HCT116 (cell line): ENCODE results near the gene GPR39. TPM values are rescaled to one million over a fixed set of nuclear protein-coding genes. Genes with fewer than 3 reads are reported as not detected.

Experiments
- ATAC-seq: fragments of 200-7000 bp; cut with Tn5 transposase; 2 replicates; pipeline ENCODE4 v1.9.1; 2020; ENCODE audit warnings: mild to moderate bottlenecking, moderate library complexity
- BruUV-seq: library from RNA; stranded (reverse); fragments of 400-500 nt; replicated peaks from 2 replicates; lab custom pipeline; 2021; lab: Mats Ljungman, UMichigan
- CTCF ChIA-PET: fragments of 300-600 bp; sonication (Branson Sonifier 250); formaldehyde crosslinking; loops from one replicate; lab custom pipeline; 2021; ENCODE audit warnings: antibody characterized with exemption; lab: Charles Lee
- POLR2A ChIA-PET: fragments of 300-600, 350-600 bp; sonication (Branson Sonifier 250); formaldehyde crosslinking; loops from one replicate; lab custom pipeline; 2021; ENCODE audit warnings: antibody characterized with exemption; lab: Charles Lee
- RAD21 ChIA-PET, 2 experiments: fragments of 300-600 bp; sonication (Branson Sonifier 250); formaldehyde crosslinking; loops; one replicate each; lab custom pipeline; 2023; ENCODE audit warnings: low total read pairs in 2 of 2; ENCODE audit not compliant: uncharacterized antibody in 2 of 2, unreplicated experiment in 2 of 2, low non-redundant PET in 1 of 2; lab: Charles Lee
- DNase-seq: peaks from one replicate; pipeline ENCODE4 v3.0.0-alpha.2; 2010; ENCODE audit warnings: low read depth, low spot score
- H2AFZ ChIP-seq: fragments of 200-600 bp; shearing (Covaris generic), sonication (generic); 2 replicates; pipeline ENCODE4 v1.6.1; 2017; ENCODE audit warnings: low read depth, mixed run types, mixed read lengths, antibody characterized with exemption, low read length; ENCODE audit not compliant: poor library complexity, severe bottlenecking
- H3K27ac ChIP-seq: 2 replicates; pipeline ENCODE4 v1.5.1; 2012; ENCODE audit warnings: low read depth, low read length
- H3K27me3 ChIP-seq: fragments of 200-600 bp; sonication (generic); 2 replicates; pipeline ENCODE4 v1.6.1; 2016; ENCODE audit warnings: mixed run types, low read length, mixed read lengths; ENCODE audit not compliant: insufficient read depth
- H3K36me3 ChIP-seq, 2 experiments: fragments of 200-500 bp in 1 of 2; fragments of 200-600 bp in 1 of 2; sonication (Bioruptor generic) in 1 of 2; sonication (generic) in 1 of 2; 2 replicates each; pipeline versions ENCODE4 v1.5.1 to v1.6.1; 2014 to 2016; ENCODE audit warnings: low read length in 2 of 2, inconsistent platforms in 1 of 2, mixed read lengths in 1 of 2, mixed run types in 1 of 2; ENCODE audit not compliant: insufficient read depth in 2 of 2, control insufficient read depth in 1 of 2
- H3K4me1 ChIP-seq, 2 experiments: fragments of 200-600 bp in 1 of 2; sonication (generic) in 1 of 2; 2 replicates each; pipeline versions ENCODE4 v1.5.1 to v1.6.1; 2012 to 2017; ENCODE audit warnings: low read length in 2 of 2, inconsistent platforms in 1 of 2, mild to moderate bottlenecking in 1 of 2, mixed read lengths in 1 of 2, mixed run types in 1 of 2, moderate library complexity in 1 of 2; ENCODE audit not compliant: insufficient read depth in 2 of 2, control insufficient read depth in 1 of 2
- H3K4me2 ChIP-seq: fragments of 200-600 bp; sonication (generic); 2 replicates; pipeline ENCODE4 v1.6.1; 2017; ENCODE audit warnings: mixed run types, low read length, mixed read lengths
- H3K4me3 ChIP-seq, 2 experiments: fragments of 200-600 bp in 1 of 2; sonication (generic) in 1 of 2; replicated peaks in 1 of 2; 2 replicates each; pipeline ENCODE4 v1.5.1; 2011 to 2016; ENCODE audit warnings: low read length in 2 of 2, control low read depth in 1 of 2, low read depth in 1 of 2, mild to moderate bottlenecking in 1 of 2, mixed read lengths in 1 of 2, mixed run types in 1 of 2
- H3K79me2 ChIP-seq: fragments of 200-600 bp; sonication (generic); 2 replicates; pipeline ENCODE4 v1.6.1; 2017; ENCODE audit warnings: mild to moderate bottlenecking, mixed run types, low read length, moderate library complexity, mixed read lengths; ENCODE audit not compliant: insufficient read depth
- H3K9ac ChIP-seq: fragments of 200-600 bp; sonication (generic); 2 replicates; pipeline ENCODE4 v1.6.1; 2016; ENCODE audit warnings: low read length, mixed read lengths
- H3K9me2 ChIP-seq: fragments of 200-600 bp; sonication (generic), shearing (Covaris generic); 2 replicates; pipeline ENCODE4 v1.6.1; 2017; ENCODE audit warnings: mixed run types, mild to moderate bottlenecking, moderate library complexity; ENCODE audit not compliant: insufficient read depth
- H3K9me3 ChIP-seq, 2 experiments: fragments of 200-500 bp in 1 of 2; fragments of 200-600 bp in 1 of 2; sonication (Bioruptor generic) in 1 of 2; sonication (generic) in 1 of 2; 2 replicates each; pipeline ENCODE4 v1.6.1; 2014 to 2017; ENCODE audit warnings: low read length in 2 of 2, mixed read lengths in 2 of 2, inconsistent platforms in 1 of 2, low read depth in 1 of 2, mild to moderate bottlenecking in 1 of 2, mixed run types in 1 of 2, moderate library complexity in 1 of 2; ENCODE audit not compliant: control insufficient read depth in 1 of 2, insufficient read depth in 1 of 2
- H4K20me1 ChIP-seq: fragments of 200-600 bp; sonication (generic), shearing (Covaris generic); 2 replicates; pipeline ENCODE4 v1.6.1; 2017; ENCODE audit warnings: mixed run types, mild to moderate bottlenecking, moderate library complexity; ENCODE audit not compliant: insufficient read depth
- ATF3 ChIP-seq: IDR thresholded peaks from 2 replicates; pipeline ENCODE4 v1.6.1; 2012
- CBX3 ChIP-seq: IDR thresholded peaks from 2 replicates; pipeline ENCODE4 v1.6.1; 2012; ENCODE audit warnings: low read depth
- CEBPB ChIP-seq: IDR thresholded peaks from 2 replicates; pipeline ENCODE4 v1.6.1; 2012; ENCODE audit warnings: low read depth
- CTCF ChIP-seq, 3 experiments: fragments of 200-600 bp in 1 of 3; sonication (generic) in 1 of 3; IDR thresholded peaks in 2 of 3; conservative IDR thresholded peaks in 1 of 3; 2 replicates each; pipeline ENCODE4 v1.5.1; 2012 to 2017; ENCODE audit warnings: low read depth in 2 of 3, low read length in 2 of 3, antibody characterized with exemption in 1 of 3, borderline replicate concordance in 1 of 3, control low read depth in 1 of 3, mild to moderate bottlenecking in 1 of 3, mixed read lengths in 1 of 3, mixed run types in 1 of 3, moderate library complexity in 1 of 3; ENCODE audit not compliant: insufficient read depth in 1 of 3
- ELF1 ChIP-seq: IDR thresholded peaks from 2 replicates; pipeline ENCODE4 v1.6.1; 2012; ENCODE audit warnings: low read depth, borderline replicate concordance
- EZH2 ChIP-seq: fragments of 200-600 bp; sonication (generic); IDR thresholded peaks from 2 replicates; pipeline ENCODE4 v1.6.1; 2017; ENCODE audit warnings: antibody characterized with exemption, mixed run types
- FOSL1 ChIP-seq: IDR thresholded peaks from 2 replicates; pipeline ENCODE4 v1.6.1; 2012; ENCODE audit warnings: low read depth
- JUND ChIP-seq: IDR thresholded peaks from 2 replicates; pipeline ENCODE4 v1.6.1; 2012
- MAX ChIP-seq: IDR thresholded peaks from 2 replicates; pipeline ENCODE4 v1.6.1; 2012
- POLR2A ChIP-seq: IDR thresholded peaks from 2 replicates; pipeline ENCODE4 v1.7.0; 2011; ENCODE audit warnings: borderline replicate concordance; ENCODE audit not compliant: insufficient read depth, insufficient read length; ENCODE audit errors: extremely low read depth
- POLR2AphosphoS5 ChIP-seq: IDR thresholded peaks from 2 replicates; pipeline ENCODE4 v1.6.1; 2011; ENCODE audit warnings: mild to moderate bottlenecking, low read depth, low read length, moderate library complexity
- RAD21 ChIP-seq: IDR thresholded peaks from 2 replicates; pipeline ENCODE4 v1.6.1; 2012; ENCODE audit warnings: low read depth, mild to moderate bottlenecking
- REST ChIP-seq: IDR thresholded peaks from 2 replicates; pipeline ENCODE4 v1.6.1; 2012; ENCODE audit warnings: low read depth
- SIN3A ChIP-seq: IDR thresholded peaks from 2 replicates; pipeline ENCODE4 v1.6.1; 2012; ENCODE audit warnings: low read depth
- TCF7L2 ChIP-seq: IDR thresholded peaks from 2 replicates; pipeline ENCODE4 v1.7.0; 2011; ENCODE audit warnings: borderline replicate concordance, inconsistent platforms; ENCODE audit not compliant: insufficient read depth, insufficient read length; ENCODE audit errors: extremely low read depth
- YY1 ChIP-seq: IDR thresholded peaks from 2 replicates; pipeline ENCODE4 v1.6.1; 2011; ENCODE audit warnings: low read length, low read depth, moderate library complexity, mild to moderate bottlenecking; ENCODE audit not compliant: insufficient replicate concordance; ENCODE audit errors: extremely low read depth
- ZBTB33 ChIP-seq: IDR thresholded peaks from 2 replicates; pipeline ENCODE4 v1.6.1; 2011; ENCODE audit warnings: mild to moderate bottlenecking, low read length, moderate library complexity; ENCODE audit not compliant: insufficient replicate concordance; ENCODE audit errors: extremely low read depth
- ZFX ChIP-seq: fragments of 450-650 bp; IDR thresholded peaks from 2 replicates; pipeline ENCODE4 v1.6.1; 2017
- ZNF274 ChIP-seq: fragments of 200-500 bp; sonication (Bioruptor generic); IDR thresholded peaks from 2 replicates; pipeline ENCODE4 v1.6.1; 2014; ENCODE audit warnings: mild to moderate bottlenecking, low read depth, low read length, inconsistent platforms
- intact Hi-C: fragments of 100-400 bp; cut with micrococcal nuclease; formaldehyde crosslinking; loops from 2 replicates; pipeline ENCODE4 v1.10.0; 2022
- total RNA-seq: library from RNA; stranded (reverse); gene quantifications from one replicate; pipeline ENCODE4 v1.2.1, GENCODE V29; 2021; ENCODE audit not compliant: unreplicated experiment

Gene GPR39
- total RNA-seq, 1 experiment from 2014 or later, result 5.1 TPM

GRCh38 chr2:132652474-132652873, 235.9 kb downstream of the GPR39 start:
- H4K20me1 ChIP-seq, result no peaks in the 10 kb centered on the region
- H3K27ac ChIP-seq, result no peak overlapping the region
- no peak overlapping the region for H3K9ac ChIP-seq
- no peak for ATAC-seq
- H3K4me1 ChIP-seq, result no peaks in the 10 kb centered on the region
- H3K36me3 ChIP-seq, result no peaks in the 10 kb centered on the region
- H3K27me3 ChIP-seq, result peaks cover 2% of the 10 kb centered on the region; the same call in 1 of the 2 replicates
- no peak overlapping the region for H3K4me2 ChIP-seq
- no peak for DNase-seq
- CTCF ChIA-PET, result no interaction called here
- BruUV-seq, result no TSS peak
- POLR2A ChIA-PET, result no interaction called here
- H3K4me3 ChIP-seq, result no peak overlapping the region
- TF ChIP-seq YY1 (no peak), TCF7L2 (no peak), REST (no peak), ATF3 (no peak), ZBTB33 (no peak), EZH2 (no peak), ELF1 (no peak), MAX (no peak), CTCF (IDR thresholded peaks at IDR 0.05 in 2 of 3, conservative IDR thresholded peaks at IDR 0.05 in 1 of 3; ENCODE audit: borderline replicate concordance in 1 of 3, insufficient read depth in 1 of 3, low read depth in 2 of 3, low read length in 2 of 3) (no peak), ZNF274 (no peak), RAD21 (no peak), JUND (no peak), POLR2A (no peak), POLR2AphosphoS5 (no peak), SIN3A (no peak), FOSL1 (no peak), CEBPB (no peak), ZFX (no peak), CBX3 (no peak)
- RAD21 ChIA-PET, result no interaction called here
- no peak overlapping the region for H2AFZ ChIP-seq
- no peaks in the 10 kb centered on the region for H3K79me2 ChIP-seq
- no peaks in the 10 kb centered on the region for H3K9me3 ChIP-seq
- intact Hi-C loops, result loop anchor here (5.0 kb wide), 1 partner anchor 385 kb away; no protein-coding TSS in a partner anchor
- H3K9me2 ChIP-seq, result no peaks in the 10 kb centered on the region
